Ovary (tissue), 9 donors: ENCODE data around the gene RIC3. TPM values are rescaled to one million over a fixed set of nuclear protein-coding genes. Genes with fewer than 3 reads are reported as not detected.

Experiments used
- DNase-seq, 5 donors: peaks; one replicate each; pipeline ENCODE4 v3.0.0-alpha.2; 2019 to 2020
- H3K27ac ChIP-seq, 2 donors: fragments of 200-600 bp; one replicate each; pipeline versions ENCODE4 v1.5.1 to v1.8.0; 2019 to 2022
- H3K27me3 ChIP-seq: fragments of 200-600 bp; one replicate; pipeline ENCODE4 v1.8.0; 2022
- H3K36me3 ChIP-seq: fragments of 200-600 bp; sonication (generic); one replicate; pipeline ENCODE4 v1.5.1; 2019
- H3K4me1 ChIP-seq: one replicate; pipeline ENCODE4 v1.8.1; 2013; ENCODE audit warnings: mild to moderate bottlenecking, moderate library complexity; ENCODE audit not compliant: insufficient read depth
- H3K4me3 ChIP-seq: fragments of 200-600 bp; sonication (generic); one replicate; pipeline ENCODE4 v1.5.1; 2017
- H3K9me3 ChIP-seq, 2 donors: fragments of 200-600 bp in 1 of 2; sonication (generic) in 1 of 2; one replicate each; pipeline versions ENCODE4 v1.5.1 to v1.8.1; 2013 to 2019; ENCODE audit warnings: mild to moderate bottlenecking in 1 of 2, moderate library complexity in 1 of 2
- EP300 ChIP-seq: sonication (generic); formaldehyde crosslinking; IDR thresholded peaks from one replicate; pipeline ENCODE4 v1.6.1; 2017; ENCODE audit warnings: antibody characterized with exemption
- POLR2A ChIP-seq: fragments of 450-650 bp; IDR thresholded peaks from one replicate; pipeline ENCODE4 v1.6.1; 2017; ENCODE audit warnings: antibody characterized with exemption, mild to moderate bottlenecking, moderate library complexity
- WGBS, 3 donors: extraction: QIAGEN DNeasy Blood & Tissue Kit in 1 of 3; methylation state at CpG; one replicate each; pipeline versions ENCODE4 v1.1.5 to v1.1.7; 2013 to 2017; 5-methylcytosine and 5-hydroxymethylcytosine counted together
- intact Hi-C, 4 donors: fragments of 100-400 bp; cut with DNase I; formaldehyde crosslinking; loops; one replicate each; pipeline versions ENCODE4 v1.11.0 to v1.15.1; 2022 to 2023
- polyA plus RNA-seq, 2 donors: library from polyadenylated mRNA; stranded (reverse); fragments of 200-250 nt in 1 of 2; fragments of 350-450 nt in 1 of 2; fragmentation: Illumina TruSeq in 1 of 2; extraction: RNeasy Lipid Tissue Mini Kit (QIAGEN cat#74804) in 1 of 2; gene quantifications; one replicate each; pipeline ENCODE4 v1.2.3, GENCODE V29; 2013 to 2014
- total RNA-seq, 7 donors: library from RNA; depleted of rRNA in 2 of 7; stranded (reverse); fragments of >200 nt in 2 of 7; fragmentation: NEBNext Ultra II Directional in 3 of 7; extraction: Animal tissue kit (Norgen Biotek cat#: 25700) in 3 of 7; gene quantifications; one replicate each; pipeline versions ENCODE4 v1.1.0 to v1.2.4, GENCODE V29; 2016 to 2023
- TF ChIP-seq, protein P1 (sequence below), 3 donors: fragments of 450-650 bp in 2 of 3; fragments of 200-600 bp in 1 of 3; IDR thresholded peaks; one replicate each; pipeline versions ENCODE4 v1.5.1 to v1.8.0; 2016 to 2022; ENCODE audit warnings: antibody characterized with exemption in 3 of 3, mild to moderate bottlenecking in 1 of 3
- donor health status: DM: no; HTN: no; CAD: no; lungs with moderate emphysema.
- donor health status: DM: no; HTN: no; CAD: no.
- donor health status: Bipolar disorder and iron deficiency.
- donor health status: DM: yes; HTN: yes; CAD: no.
- donor health status: DM: no; HTN: no; CAD: no.
- donor health status: DM: yes; HTN: yes; CAD: no.

Gene RIC3
- total and polyA plus RNA-seq, 9 donors = 10.6 to 31.4 (median 26.3) TPM

DNA sequence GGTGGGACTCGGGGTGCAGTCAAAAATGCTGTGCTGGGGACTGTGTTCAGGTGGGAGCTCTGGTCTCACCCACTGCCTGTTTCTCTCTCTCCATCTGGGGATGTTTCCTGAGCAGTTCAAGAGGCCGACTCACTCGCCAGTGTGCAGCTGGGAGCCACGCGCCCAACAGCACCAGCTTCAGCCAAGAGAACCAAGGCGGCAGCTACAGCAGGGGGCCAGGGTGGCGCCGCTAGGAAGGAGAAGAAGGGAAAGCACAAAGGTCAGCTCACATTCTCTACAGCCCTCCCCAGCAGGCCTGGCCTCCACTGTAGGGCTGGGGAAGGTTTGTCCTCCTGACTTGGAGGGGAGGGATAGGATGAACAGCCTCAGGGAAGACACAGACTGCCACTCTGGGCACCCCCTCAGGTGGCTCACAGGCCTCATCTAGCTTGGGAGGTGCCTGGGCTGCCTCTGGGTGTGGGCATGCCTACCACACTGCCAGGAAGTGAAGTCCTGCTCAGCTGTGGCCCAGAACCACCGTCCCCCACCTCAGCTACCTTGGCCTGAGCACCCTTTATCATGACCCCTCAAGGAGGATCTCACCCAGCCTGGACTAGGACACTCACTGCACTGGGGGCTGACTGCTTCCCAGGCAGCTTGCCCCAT lies 74.8 kb downstream of the RIC3 start:
- Histone ChIP-seq H3K9me3 (no peaks in the 10 kb centered on the region), H3K36me3 (no peaks in the 10 kb centered on the region), H3K4me3 (no peak overlapping the region), H3K27me3 (no peaks in the 10 kb centered on the region), H3K4me1 (no peaks in the 10 kb centered on the region), H3K27ac (no peak overlapping the region)
- TF ChIP-seq EP300 = no peak
- TF ChIP-seq, protein P1, sequence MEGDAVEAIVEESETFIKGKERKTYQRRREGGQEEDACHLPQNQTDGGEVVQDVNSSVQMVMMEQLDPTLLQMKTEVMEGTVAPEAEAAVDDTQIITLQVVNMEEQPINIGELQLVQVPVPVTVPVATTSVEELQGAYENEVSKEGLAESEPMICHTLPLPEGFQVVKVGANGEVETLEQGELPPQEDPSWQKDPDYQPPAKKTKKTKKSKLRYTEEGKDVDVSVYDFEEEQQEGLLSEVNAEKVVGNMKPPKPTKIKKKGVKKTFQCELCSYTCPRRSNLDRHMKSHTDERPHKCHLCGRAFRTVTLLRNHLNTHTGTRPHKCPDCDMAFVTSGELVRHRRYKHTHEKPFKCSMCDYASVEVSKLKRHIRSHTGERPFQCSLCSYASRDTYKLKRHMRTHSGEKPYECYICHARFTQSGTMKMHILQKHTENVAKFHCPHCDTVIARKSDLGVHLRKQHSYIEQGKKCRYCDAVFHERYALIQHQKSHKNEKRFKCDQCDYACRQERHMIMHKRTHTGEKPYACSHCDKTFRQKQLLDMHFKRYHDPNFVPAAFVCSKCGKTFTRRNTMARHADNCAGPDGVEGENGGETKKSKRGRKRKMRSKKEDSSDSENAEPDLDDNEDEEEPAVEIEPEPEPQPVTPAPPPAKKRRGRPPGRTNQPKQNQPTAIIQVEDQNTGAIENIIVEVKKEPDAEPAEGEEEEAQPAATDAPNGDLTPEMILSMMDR (IDR thresholded peaks at IDR 0.05) = no peak
- no peak for TF ChIP-seq POLR2A
- WGBS, 3 donors = 86 to 91% (median 87%) methylated on average over 9 of the region's 9 CpGs
- intact Hi-C loops = loop anchor here in 2 of 4 donors (5.0 to 10.0 kb wide), 2 partner anchors 62 to 89 kb away; no protein-coding TSS in a partner anchor
- DNase-seq = no peak

- H3K27ac ChIP-seq = no peak overlapping the region
- peak in 4 of 5 donors; percentile 65 to 73 (median 67) for DNase-seq
- no peak for TF ChIP-seq EP300
- TF ChIP-seq, protein P1 (IDR thresholded peaks at IDR 0.05) = peak in 2 of 3 donors; percentile 38 to 49
These were observed 76.0 kb downstream of the RIC3 start for GRCh38 chr11:8092587-8093424.

GRCh38 chr11:8091721-8092120 lies 77.1 kb downstream of the RIC3 start:
- Histone ChIP-seq H3K4me1 (no peaks in the 10 kb centered on the region), H3K9me3 (no peaks in the 10 kb centered on the region), H3K36me3 (no peaks in the 10 kb centered on the region), H3K27ac (no peak overlapping the region), H3K27me3 (no peaks in the 10 kb centered on the region), H3K4me3 (no peak overlapping the region)
- WGBS, 3 donors = 82 to 88% (median 84%) methylated on average over 5 of the region's 5 CpGs
- TF ChIP-seq EP300 (no peak), POLR2A (no peak)
- TF ChIP-seq, protein P1 (IDR thresholded peaks at IDR 0.05) = no peak
- DNase-seq = no peak
- intact Hi-C loops = loop anchor here in 3 of 4 donors (2.0 to 10.0 kb wide), 3 partner anchors 59 to 87 kb away; no protein-coding TSS in a partner anchor

More at GRCh38 chr11:8092587-8093424, 76.0 kb downstream of the RIC3 start:
- 41 to 48% (median 44%) methylated on average over 11 of the region's 11 CpGs for WGBS, 3 donors
- H3K4me3 ChIP-seq = no peak overlapping the region
- H3K9me3 ChIP-seq = no peaks in the 10 kb centered on the region
- intact Hi-C loops = loop anchor here in 2 of 4 donors (5.0 to 10.0 kb wide), 2 partner anchors 61 to 88 kb away; no protein-coding TSS in a partner anchor
- no peaks in the 10 kb centered on the region for H3K36me3 ChIP-seq
- H3K4me1 ChIP-seq = no peaks in the 10 kb centered on the region
- H3K27me3 ChIP-seq = no peaks in the 10 kb centered on the region

GRCh38 chr11:8090756-8091155 lies 78.1 kb downstream of the RIC3 start:
- Histone ChIP-seq H3K4me3 (no peak overlapping the region), H3K9me3 (no peaks in the 10 kb centered on the region), H3K4me1 (no peaks in the 10 kb centered on the region), H3K36me3 (no peaks in the 10 kb centered on the region), H3K27me3 (no peaks in the 10 kb centered on the region), H3K27ac (no peak overlapping the region)
- peak in 4 of 5 donors; percentile 48 to 65 (median 61) for DNase-seq
- intact Hi-C loops = loop anchor here in 3 of 4 donors (2.0 to 10.0 kb wide), 3 partner anchors 58 to 86 kb away; no protein-coding TSS in a partner anchor
- TF ChIP-seq POLR2A (no peak), EP300 (no peak)
- TF ChIP-seq, protein P1 (IDR thresholded peaks at IDR 0.05) = peak in 2 of 3 donors; percentile 39 to 57
- WGBS, 3 donors = 37 to 45% (median 38%) methylated on average over 5 of the region's 5 CpGs
